Activated naive CD4-positive, alpha-beta T cell treated with anti-CD3 and anti-CD28 coated beads, Interleukin-2, amount 10 ng/mL, durations not matched to agents 7 days and 5 days (primary cell): ENCODE data around the gene GRK5.
A peak's percentile ranks its signal among the peaks of the same experiment; 100 is the strongest.

Experiments used
- CTCF ChIA-PET: fragments of 350-600 bp; sonication (Branson Sonifier 250); formaldehyde crosslinking; loops from one replicate; lab custom pipeline; 2021; ENCODE audit warnings: antibody characterized with exemption; lab: Charles Lee
- DNase-seq: peaks from one replicate; pipeline ENCODE4 v3.0.0-alpha.2; 2020
- H3K27ac Mint-ChIP-seq: one replicate; pipeline ENCODE4 v1.8.0; 2021; ENCODE audit warnings: mild to moderate bottlenecking, moderate library complexity, mixed read lengths
- H3K27me3 Mint-ChIP-seq: one replicate; pipeline ENCODE4 v1.8.0; 2021; ENCODE audit warnings: mild to moderate bottlenecking, mixed read lengths
- H3K36me3 Mint-ChIP-seq: one replicate; pipeline ENCODE4 v1.8.0; 2021; ENCODE audit warnings: mixed read lengths
- H3K4me1 Mint-ChIP-seq: one replicate; pipeline ENCODE4 v1.8.0; 2021; ENCODE audit warnings: mixed read lengths
- H3K4me3 Mint-ChIP-seq: one replicate; pipeline ENCODE4 v1.8.0; 2021; ENCODE audit warnings: mild to moderate bottlenecking, moderate library complexity, mixed read lengths
- H3K9me3 Mint-ChIP-seq: one replicate; pipeline ENCODE4 v1.8.0; 2021; ENCODE audit warnings: mixed read lengths

The GRK5 gene

GRCh38 chr10:119409906-119410305 is 202.5 kb downstream of the GRK5 start:
- CTCF ChIA-PET: interaction anchor here (1.1 kb wide), 1 partner anchor 211 kb away, joined by 3 read pairs; no protein-coding TSS in a partner anchor
- Mint-ChIP-seq H3K4me1 (peaks cover 5% of the 10 kb centered on the region), H3K27me3 (no peaks in the 10 kb centered on the region), H3K4me3 (no peak overlapping the region), H3K36me3 (peaks cover 5% of the 10 kb centered on the region), H3K27ac (no peak overlapping the region), H3K9me3 (no peaks in the 10 kb centered on the region)
- no peak for DNase-seq

- Mint-ChIP-seq H3K9me3 (no peaks in the 10 kb centered on the region), H3K27ac (no peak overlapping the region), H3K36me3 (peaks cover 5% of the 10 kb centered on the region), H3K27me3 (no peaks in the 10 kb centered on the region), H3K4me3 (no peak overlapping the region), H3K4me1 (peaks cover 5% of the 10 kb centered on the region)
- DNase-seq: no peak
- CTCF ChIA-PET: interaction anchor here (1.1 kb wide), 1 partner anchor 211 kb away, joined by 3 read pairs; no protein-coding TSS in a partner anchor
Measured at GRCh38 chr10:119410361-119411116, 203.2 kb downstream of the GRK5 start.

DNA sequence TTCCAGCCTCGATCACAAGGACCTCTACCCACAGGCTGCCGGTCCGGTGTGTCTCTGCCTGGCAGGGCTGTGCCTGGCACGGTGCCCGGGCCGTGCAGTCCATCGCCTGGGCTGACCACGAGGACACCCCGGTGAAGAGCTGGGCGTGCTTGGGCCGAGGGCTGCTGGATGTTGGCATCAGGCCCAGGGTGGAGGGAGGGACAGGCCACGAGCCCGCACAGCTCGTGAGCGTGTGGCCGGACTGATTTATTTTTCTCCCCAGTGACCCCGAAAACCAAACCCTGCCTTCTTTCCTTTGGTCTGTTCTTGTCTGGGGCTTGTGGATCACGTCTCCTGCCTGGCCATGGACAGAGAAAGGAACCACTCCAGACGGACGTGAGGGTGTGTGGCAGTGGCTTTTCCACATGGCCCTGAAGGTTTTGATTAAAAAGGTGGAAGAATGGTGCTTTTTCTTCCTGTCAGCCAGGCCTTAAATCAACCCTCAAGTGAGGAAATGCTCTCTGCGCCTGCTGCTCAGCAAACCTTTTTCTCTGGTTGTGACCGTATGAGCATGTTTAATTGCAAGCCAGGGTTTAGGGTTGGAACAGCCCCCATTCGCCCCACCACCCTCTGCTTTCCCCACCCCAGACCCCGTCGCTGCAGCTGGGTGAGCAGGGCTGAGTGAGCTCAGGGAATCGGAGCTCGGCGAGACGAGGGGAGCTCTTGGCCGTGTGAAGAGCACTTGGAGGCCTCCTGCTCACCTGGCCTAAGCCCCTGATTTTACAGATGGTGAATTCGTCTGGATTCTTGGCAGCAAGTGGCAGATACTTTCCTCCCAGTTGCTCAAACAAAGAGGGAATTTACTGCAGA is 205.1 kb downstream of the GRK5 start:
- H3K27me3 Mint-ChIP-seq: no peaks in the 10 kb centered on the region
- H3K36me3 Mint-ChIP-seq: peaks cover 5% of the 10 kb centered on the region
- peaks cover 5% of the 10 kb centered on the region for H3K4me1 Mint-ChIP-seq
- no peaks in the 10 kb centered on the region for H3K9me3 Mint-ChIP-seq
- CTCF ChIA-PET: interaction anchor here (1.6 kb wide), 1 partner anchor 206 kb away, joined by 5 read pairs; the partner anchor contains the start of gene GRK5
- H3K27ac Mint-ChIP-seq: no peak overlapping the region
- H3K4me3 Mint-ChIP-seq: no peak overlapping the region
- DNase-seq: no peak

DNA sequence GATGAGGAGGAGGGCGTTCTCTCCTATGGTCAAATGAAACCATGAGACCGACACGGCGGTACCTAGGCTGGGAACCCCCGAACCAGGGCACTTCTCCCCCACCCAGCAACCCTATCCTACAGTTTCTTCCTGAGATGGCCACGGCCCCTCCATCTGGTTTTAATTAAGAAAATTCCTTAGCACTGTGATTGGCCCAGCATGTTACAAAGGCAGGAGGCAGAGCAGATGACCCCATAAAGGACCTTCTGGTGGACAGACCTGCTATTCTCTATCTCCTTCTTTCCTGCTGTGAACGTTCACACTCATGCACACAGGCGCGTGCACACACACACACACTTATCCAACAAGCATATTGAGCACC is 205.7 kb downstream of the GRK5 start:
- Mint-ChIP-seq H3K27me3 (no peaks in the 10 kb centered on the region), H3K27ac (no peak overlapping the region), H3K4me1 (peaks cover 2% of the 10 kb centered on the region), H3K36me3 (peaks cover 5% of the 10 kb centered on the region), H3K9me3 (no peaks in the 10 kb centered on the region), H3K4me3 (no peak overlapping the region)
- no peak for DNase-seq
- CTCF ChIA-PET: interaction anchor here (1.6 kb wide), 1 partner anchor 206 kb away, joined by 5 read pairs; the partner anchor contains the start of gene GRK5

DNA sequence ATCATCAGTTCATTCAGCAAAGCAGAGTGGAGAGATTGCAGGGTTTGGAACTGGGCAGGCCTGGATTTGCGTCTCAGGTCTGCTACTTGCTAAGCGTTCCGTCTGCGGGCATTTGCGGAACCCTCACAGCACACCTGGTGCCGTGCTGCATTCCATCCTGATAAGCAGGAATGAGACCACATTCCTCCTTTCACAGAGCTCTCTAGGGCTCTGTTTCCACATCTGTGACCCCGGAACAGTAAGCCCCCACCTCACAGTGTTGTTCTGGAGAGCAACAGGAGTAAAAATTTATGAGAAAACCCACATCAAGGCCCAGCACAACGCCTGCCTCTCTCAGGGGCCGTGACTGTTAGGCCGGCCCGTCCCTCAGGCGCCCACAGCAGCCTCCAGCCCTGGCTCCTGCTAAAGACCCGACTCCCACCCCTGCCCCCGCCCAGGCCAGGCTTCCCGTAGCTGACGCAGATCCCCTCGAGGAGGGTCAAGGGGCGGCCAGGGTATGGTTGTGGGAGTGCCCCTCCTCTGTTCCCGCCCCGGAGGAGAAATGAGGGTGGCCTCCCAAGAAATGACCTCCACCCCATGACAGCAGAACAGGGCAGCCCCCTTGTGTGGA is 206.2 kb downstream of the GRK5 start:
- CTCF ChIA-PET: interaction anchor here (0.7 to 7.2 kb wide), 2 partner anchors 212 to 1462 kb away, joined by 3 to 96 read pairs; no protein-coding TSS in a partner anchor
- no peaks in the 10 kb centered on the region for H3K27me3 Mint-ChIP-seq
- H3K36me3 Mint-ChIP-seq: peaks cover 5% of the 10 kb centered on the region

DNA sequence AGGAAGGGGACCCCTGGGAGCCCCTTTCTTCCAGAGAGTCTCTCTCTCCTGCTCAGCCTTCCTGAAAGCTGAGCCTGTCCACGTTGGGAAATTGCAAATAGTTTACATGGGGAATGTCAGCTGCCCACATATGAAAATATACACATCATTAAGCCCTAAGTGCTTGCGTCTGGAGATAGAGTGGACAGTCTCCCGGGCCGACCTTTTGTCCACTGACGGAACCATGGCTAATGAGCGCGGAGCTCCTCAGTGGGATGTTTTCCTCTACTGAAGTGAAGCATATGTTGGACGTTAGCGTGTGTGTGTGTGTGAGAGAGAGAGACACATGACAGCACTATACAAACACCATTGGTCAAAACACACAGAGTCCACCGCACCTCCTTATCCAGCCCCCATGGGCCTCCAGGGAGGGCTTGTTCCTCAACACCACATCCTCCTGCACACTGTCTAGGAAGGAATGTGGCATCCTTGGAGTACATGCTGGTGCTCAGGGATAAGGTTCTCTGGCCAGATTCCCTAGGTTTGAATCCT is 206.8 kb downstream of the GRK5 start:
- no peak overlapping the region for H3K27ac Mint-ChIP-seq
- H3K9me3 Mint-ChIP-seq: no peaks in the 10 kb centered on the region
- H3K4me3 Mint-ChIP-seq: no peak overlapping the region
- CTCF ChIA-PET: interaction anchor here (0.7 to 7.2 kb wide), 2 partner anchors 213 to 1462 kb away, joined by 3 to 96 read pairs; no protein-coding TSS in a partner anchor
- H3K4me1 Mint-ChIP-seq: peaks cover under 1% of the 10 kb centered on the region
- peaks cover 4% of the 10 kb centered on the region for H3K36me3 Mint-ChIP-seq
- H3K27me3 Mint-ChIP-seq: no peaks in the 10 kb centered on the region
- no peak for DNase-seq

More for the DNA sequence above, 206.2 kb downstream of the GRK5 start:
- no peak overlapping the region for H3K27ac Mint-ChIP-seq
- H3K9me3 Mint-ChIP-seq: no peaks in the 10 kb centered on the region
- H3K4me1 Mint-ChIP-seq: peaks cover 2% of the 10 kb centered on the region
- no peak for DNase-seq
- H3K4me3 Mint-ChIP-seq: no peak overlapping the region

DNA sequence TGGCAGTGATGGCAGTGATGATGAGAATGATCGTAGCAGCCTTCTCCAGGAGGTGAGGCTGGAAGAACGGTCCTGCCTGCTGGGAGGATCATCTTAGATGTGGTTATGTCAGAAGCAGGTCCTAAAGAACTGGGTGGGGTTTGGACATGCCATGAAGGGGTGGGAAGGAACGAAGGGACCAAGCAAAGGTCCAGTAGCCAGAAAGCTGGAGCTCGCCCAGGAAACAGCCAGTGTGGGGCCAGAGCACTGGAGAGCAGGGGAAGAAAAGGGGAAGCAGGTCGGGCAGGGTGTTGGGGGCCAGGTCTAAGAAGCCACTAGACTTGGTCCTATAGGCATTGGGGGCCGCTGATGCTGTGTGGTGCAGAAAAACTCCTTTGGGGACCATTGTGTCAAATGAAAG is 207.8 kb downstream of the GRK5 start:
- CTCF ChIA-PET: interaction anchor here (1.0 to 7.2 kb wide), 5 partner anchors 24 to 214 kb away, joined by 3 to 96 read pairs (median 4); no protein-coding TSS in a partner anchor

GRCh38 chr10:119415536-119416503 is 208.4 kb downstream of the GRK5 start:
- Mint-ChIP-seq H3K27ac (no peak overlapping the region), H3K4me3 (no peak overlapping the region), H3K36me3 (peaks cover 4% of the 10 kb centered on the region), H3K9me3 (no peaks in the 10 kb centered on the region), H3K4me1 (no peaks in the 10 kb centered on the region), H3K27me3 (no peaks in the 10 kb centered on the region)
- no peak for DNase-seq
- CTCF ChIA-PET: interaction anchor here (1.0 to 7.2 kb wide), 9 partner anchors 23 to 214 kb away, joined by 3 to 96 read pairs (median 4); partner anchors contain the start of gene GRK5

More for the DNA sequence above, 207.8 kb downstream of the GRK5 start:
- peaks cover 4% of the 10 kb centered on the region for H3K36me3 Mint-ChIP-seq
- no peaks in the 10 kb centered on the region for H3K27me3 Mint-ChIP-seq
- no peaks in the 10 kb centered on the region for H3K9me3 Mint-ChIP-seq
- no peaks in the 10 kb centered on the region for H3K4me1 Mint-ChIP-seq
- no peak for DNase-seq
- no peak overlapping the region for H3K4me3 Mint-ChIP-seq
- H3K27ac Mint-ChIP-seq: no peak overlapping the region

- Mint-ChIP-seq H3K4me3 (no peak overlapping the region), H3K27me3 (no peaks in the 10 kb centered on the region), H3K27ac (no peak overlapping the region), H3K9me3 (no peaks in the 10 kb centered on the region), H3K4me1 (no peaks in the 10 kb centered on the region), H3K36me3 (no peaks in the 10 kb centered on the region)
- CTCF ChIA-PET: interaction anchor here (1.2 to 7.2 kb wide), 6 partner anchors 84 to 215 kb away, joined by 3 to 96 read pairs (median 7); partner anchors contain the start of gene GRK5
- peak; percentile 82 for DNase-seq
Measured at GRCh38 chr10:119416855-119417254, 209.5 kb downstream of the GRK5 start.

- DNase-seq: no peak
- no peak overlapping the region for H3K27ac Mint-ChIP-seq
- no peaks in the 10 kb centered on the region for H3K27me3 Mint-ChIP-seq
- H3K9me3 Mint-ChIP-seq: no peaks in the 10 kb centered on the region
- CTCF ChIA-PET: interaction anchor here (0.7 to 7.2 kb wide), 8 partner anchors 21 to 216 kb away, joined by 3 to 96 read pairs (median 4); partner anchors contain the start of gene GRK5
- H3K36me3 Mint-ChIP-seq: no peaks in the 10 kb centered on the region
- H3K4me3 Mint-ChIP-seq: no peak overlapping the region
- H3K4me1 Mint-ChIP-seq: no peaks in the 10 kb centered on the region
Measured at GRCh38 chr10:119417852-119418251, 210.5 kb downstream of the GRK5 start.

DNA sequence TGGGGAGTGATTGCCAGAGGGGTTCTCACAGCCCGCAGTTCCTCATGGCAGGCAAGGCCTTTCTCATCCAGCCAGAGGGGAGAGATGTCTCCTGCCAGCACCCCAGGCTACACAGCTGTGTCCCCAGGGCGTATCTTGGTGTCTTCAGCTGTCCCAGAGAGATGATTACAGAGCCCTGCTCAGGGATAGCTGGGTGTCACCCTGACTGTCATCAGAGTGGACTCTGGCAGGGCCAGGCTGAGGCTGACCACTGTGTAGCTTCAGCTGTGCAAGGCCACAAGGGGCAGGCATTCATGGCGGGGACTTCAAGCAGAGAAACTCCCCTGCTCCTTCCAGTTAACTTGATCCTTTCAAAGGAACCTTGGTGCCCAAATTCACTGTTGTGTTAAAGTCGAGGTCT is 211.0 kb downstream of the GRK5 start:
- H3K36me3 Mint-ChIP-seq: no peaks in the 10 kb centered on the region
- no peak overlapping the region for H3K4me3 Mint-ChIP-seq
- H3K4me1 Mint-ChIP-seq: no peaks in the 10 kb centered on the region
- CTCF ChIA-PET: interaction anchor here (0.9 to 7.2 kb wide), 6 partner anchors 20 to 217 kb away, joined by 3 to 96 read pairs (median 8); partner anchors contain the start of gene GRK5
- H3K9me3 Mint-ChIP-seq: no peaks in the 10 kb centered on the region
- no peaks in the 10 kb centered on the region for H3K27me3 Mint-ChIP-seq
- H3K27ac Mint-ChIP-seq: no peak overlapping the region
- DNase-seq: no peak

DNA sequence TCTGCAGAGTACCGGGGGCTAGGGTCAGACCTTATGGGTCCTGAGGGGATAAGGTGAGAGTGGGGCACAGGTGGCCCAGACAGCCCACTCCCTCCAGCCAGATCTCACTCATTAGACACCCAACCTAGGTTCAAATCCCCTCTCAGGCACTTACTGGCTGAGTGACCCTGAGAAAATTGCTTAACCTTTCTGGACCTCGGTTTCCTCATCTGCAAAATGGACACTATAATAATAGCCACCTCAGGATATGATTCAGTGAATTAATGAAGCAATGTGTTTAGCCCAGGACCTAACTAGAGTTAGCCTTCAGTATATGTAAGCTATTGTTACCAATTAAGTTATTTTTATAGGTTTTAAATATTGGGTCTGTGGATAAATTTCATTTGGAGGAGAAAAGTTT is 212.6 kb downstream of the GRK5 start:
- Mint-ChIP-seq H3K4me1 (no peaks in the 10 kb centered on the region), H3K36me3 (peaks cover 5% of the 10 kb centered on the region), H3K9me3 (no peaks in the 10 kb centered on the region), H3K27me3 (no peaks in the 10 kb centered on the region), H3K4me3 (no peak overlapping the region), H3K27ac (no peak overlapping the region)
- no peak for DNase-seq
- CTCF ChIA-PET: interaction anchor here (1.2 to 7.2 kb wide), 4 partner anchors 25 to 226 kb away, joined by 3 to 96 read pairs (median 18); partner anchors contain the start of gene GRK5
